GM19463 (cell line): ENCODE results near the gene LSP1.

Experiments
- ATAC-seq: cut with Tn5 transposase; IDR thresholded peaks from one replicate; pipeline ENCODE4 v1.9.1; 2021; ENCODE audit warnings: mild to moderate bottlenecking, moderate library complexity; ENCODE audit not compliant: unreplicated experiment

The LSP1 gene

GRCh38 chr11:1913271-1914060 lies 60.6 kb downstream of the LSP1 start:
- no peak for ATAC-seq

- ATAC-seq = no peak
These were observed 62.9 kb downstream of the LSP1 start for GRCh38 chr11:1915795-1916131.

GRCh38 chr11:1916132-1916985 lies 63.5 kb downstream of the LSP1 start:
- peak; percentile 53 for ATAC-seq

GRCh38 chr11:1916986-1917522 lies 64.2 kb downstream of the LSP1 start:
- ATAC-seq = no peak

GRCh38 chr11:1917523-1918435 lies 64.9 kb downstream of the LSP1 start:
- ATAC-seq = no peak

- ATAC-seq = no peak
These were observed 65.8 kb downstream of the LSP1 start for GRCh38 chr11:1918436-1919315.

- ATAC-seq = no peak
These were observed 66.7 kb downstream of the LSP1 start, which contains the start of gene TNNT3 for GRCh38 chr11:1919391-1920127. TSS of gene TNNT3 (plus strand) at chr11:1919703. CDS start at chr11:1922875, 3,172 bp downstream.

- no peak for ATAC-seq
These were observed 67.4 kb downstream of the LSP1 start for GRCh38 chr11:1920128-1920908.

- no peak for ATAC-seq
These were observed 68.2 kb downstream of the LSP1 start for GRCh38 chr11:1920909-1921573.

- no peak for ATAC-seq
These were observed 68.8 kb downstream of the LSP1 start for GRCh38 chr11:1921574-1922141.

- ATAC-seq = no peak
These were observed 69.7 kb downstream of the LSP1 start for GRCh38 chr11:1922481-1923081.

GRCh38 chr11:1923201-1923956 lies 70.5 kb downstream of the LSP1 start:
- no peak for ATAC-seq

- ATAC-seq = no peak
These were observed 71.3 kb downstream of the LSP1 start for GRCh38 chr11:1924181-1924580.

- no peak for ATAC-seq
These were observed 71.9 kb downstream of the LSP1 start for GRCh38 chr11:1924646-1925372.

- ATAC-seq = no peak
These were observed 72.7 kb downstream of the LSP1 start for GRCh38 chr11:1925373-1926155.
